Ureter (tissue), 1 donor: ENCODE results near the gene CBLL2. TPM values are rescaled to one million over a fixed set of nuclear protein-coding genes. Genes with fewer than 3 reads are reported as not detected.

ENCODE experiments used
- total RNA-seq: library from RNA; stranded (reverse); gene quantifications from one replicate; pipeline ENCODE4 v1.2.4, GENCODE V29; 2023
- donor health status: DM: yes; HTN: yes; CAD: no.

CBLL2 gene
- total RNA-seq, 1 donor from 2014 or later, result not detected

Other genes starting within 250 kb of the CBLL2 start
- gene PHEX, start 240.6 kb upstream of the CBLL2 start, total RNA-seq, result 0.26 TPM